GM12875 (cell line): ENCODE data around the gene SSBP1.
A peak's percentile ranks its signal among the peaks of the same experiment; 100 is the strongest.

Experiments
- H3K4me3 ChIP-seq: one replicate; pipeline ENCODE4 v1.5.1; 2011; ENCODE audit warnings: low read depth, low read length, control low read depth
- TF ChIP-seq, protein P1 (sequence below): IDR thresholded peaks from 2 replicates; pipeline ENCODE4 v1.5.1; 2011; ENCODE audit warnings: low read depth, mild to moderate bottlenecking, control low read depth, inconsistent platforms, low read length, moderate library complexity, borderline replicate concordance; ENCODE audit not compliant: insufficient read depth

The SSBP1 gene

DNA sequence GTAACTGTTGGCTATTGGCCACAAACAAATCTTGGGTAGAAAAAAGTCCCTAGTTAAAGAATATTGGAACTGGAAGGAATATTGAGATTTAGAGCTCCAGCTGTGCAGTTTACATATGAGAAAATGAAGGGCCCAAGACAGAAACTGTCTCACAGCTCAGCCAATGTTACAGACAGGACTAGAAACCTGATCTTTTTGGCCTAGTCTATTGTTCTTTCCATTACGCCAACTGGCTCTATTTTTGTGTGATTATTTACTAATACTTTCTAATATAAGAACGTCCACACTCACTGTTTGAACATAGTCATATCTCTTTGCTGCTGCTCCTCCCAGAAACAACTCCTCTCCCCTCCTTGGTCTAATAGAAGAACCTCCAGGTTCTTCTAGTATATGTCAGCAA, 28.8 kb upstream of the SSBP1 start:
- no peak overlapping the region for H3K4me3 ChIP-seq
- TF ChIP-seq, protein P1, sequence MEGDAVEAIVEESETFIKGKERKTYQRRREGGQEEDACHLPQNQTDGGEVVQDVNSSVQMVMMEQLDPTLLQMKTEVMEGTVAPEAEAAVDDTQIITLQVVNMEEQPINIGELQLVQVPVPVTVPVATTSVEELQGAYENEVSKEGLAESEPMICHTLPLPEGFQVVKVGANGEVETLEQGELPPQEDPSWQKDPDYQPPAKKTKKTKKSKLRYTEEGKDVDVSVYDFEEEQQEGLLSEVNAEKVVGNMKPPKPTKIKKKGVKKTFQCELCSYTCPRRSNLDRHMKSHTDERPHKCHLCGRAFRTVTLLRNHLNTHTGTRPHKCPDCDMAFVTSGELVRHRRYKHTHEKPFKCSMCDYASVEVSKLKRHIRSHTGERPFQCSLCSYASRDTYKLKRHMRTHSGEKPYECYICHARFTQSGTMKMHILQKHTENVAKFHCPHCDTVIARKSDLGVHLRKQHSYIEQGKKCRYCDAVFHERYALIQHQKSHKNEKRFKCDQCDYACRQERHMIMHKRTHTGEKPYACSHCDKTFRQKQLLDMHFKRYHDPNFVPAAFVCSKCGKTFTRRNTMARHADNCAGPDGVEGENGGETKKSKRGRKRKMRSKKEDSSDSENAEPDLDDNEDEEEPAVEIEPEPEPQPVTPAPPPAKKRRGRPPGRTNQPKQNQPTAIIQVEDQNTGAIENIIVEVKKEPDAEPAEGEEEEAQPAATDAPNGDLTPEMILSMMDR, result no peak

GRCh38 chr7:141709749-141710148, 28.4 kb upstream of the SSBP1 start:
- no peak overlapping the region for H3K4me3 ChIP-seq
- TF ChIP-seq, protein P1, result no peak

- TF ChIP-seq, protein P1, result 0 out of 2 replicates have a peak, but pooled peaks have one; percentile 5
- H3K4me3 ChIP-seq, result no peak overlapping the region
Observed at GRCh38 chr7:141710301-141710700, 27.9 kb upstream of the SSBP1 start.

DNA sequence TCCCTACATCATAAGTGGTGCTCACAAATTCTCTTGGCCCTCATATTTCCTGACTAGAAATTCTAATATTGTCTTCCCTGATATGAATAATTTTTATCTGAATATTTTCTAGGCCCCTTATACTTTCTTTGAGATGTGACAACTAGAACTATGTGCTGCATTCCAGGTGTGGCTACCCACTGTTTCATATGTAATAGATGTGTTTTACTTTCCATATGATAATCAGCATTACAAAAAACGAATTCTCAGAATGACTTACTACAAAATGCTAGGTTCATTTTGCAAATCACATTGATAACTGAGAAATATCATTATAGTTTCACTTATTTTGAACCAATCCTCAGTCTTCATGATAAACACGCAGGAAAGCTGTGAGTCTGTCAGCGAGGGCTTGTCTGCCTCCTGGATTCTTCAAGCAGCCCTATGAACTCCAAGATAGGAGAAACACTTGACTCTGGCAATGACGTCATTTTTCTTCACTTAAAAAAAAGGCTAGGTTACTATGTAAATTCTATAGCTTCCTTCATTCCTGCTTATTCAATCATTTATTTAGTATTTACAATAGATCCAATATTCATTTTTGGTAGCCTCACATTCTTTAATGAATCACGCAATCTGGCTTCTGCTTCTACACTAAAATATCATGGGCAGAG, 25.4 kb upstream of the SSBP1 start:
- H3K4me3 ChIP-seq, result no peak overlapping the region
- TF ChIP-seq, protein P1, result no peak

GRCh38 chr7:141713890-141714289, 24.3 kb upstream of the SSBP1 start:
- TF ChIP-seq, protein P1, result no peak
- H3K4me3 ChIP-seq, result no peak overlapping the region

- no peak overlapping the region for H3K4me3 ChIP-seq
- TF ChIP-seq, protein P1, result no peak
Observed at GRCh38 chr7:141714571-141714970, 23.6 kb upstream of the SSBP1 start.

GRCh38 chr7:141715018-141715417, 23.1 kb upstream of the SSBP1 start:
- TF ChIP-seq, protein P1, result no peak
- no peak overlapping the region for H3K4me3 ChIP-seq
